ENCODE results near the gene ERBB4.
"Not testable (repeated sequence)": the region's sequence is repeated elsewhere in the genome, so short reads cannot be mapped to it uniquely, and the experiment has no call there.

The ERBB4 gene

GRCh38 chr2:211598238-211598637 is 940.4 kb downstream of the ERBB4 start:
- DNase-seq (ENCODE audit: low spot score): no peak

- not testable (repeated sequence) for DNase-seq (ENCODE audit: low spot score)
These were observed 946.6 kb downstream of the ERBB4 start for GRCh38 chr2:211592006-211592405.

- no peak for DNase-seq (ENCODE audit: low spot score)
These were observed 947.2 kb downstream of the ERBB4 start for GRCh38 chr2:211591426-211591825.

GRCh38 chr2:211568439-211568838 is 970.2 kb downstream of the ERBB4 start:
- no peak for DNase-seq (ENCODE audit: low spot score)

- DNase-seq (ENCODE audit: low spot score): no peak
These were observed 974.2 kb downstream of the ERBB4 start for GRCh38 chr2:211564441-211564840.

- DNase-seq (ENCODE audit: low spot score): no peak
These were observed 993.0 kb downstream of the ERBB4 start for GRCh38 chr2:211545582-211545981.

GRCh38 chr2:211534632-211535031 is 1004.0 kb downstream of the ERBB4 start:
- no peak for DNase-seq (ENCODE audit: low spot score)

GRCh38 chr2:211524248-211524647 is 1014.4 kb downstream of the ERBB4 start:
- not testable (repeated sequence) for DNase-seq (ENCODE audit: low spot score)

GRCh38 chr2:211516537-211516936 is 1022.1 kb downstream of the ERBB4 start:
- no peak for DNase-seq (ENCODE audit: low spot score)

DNA sequence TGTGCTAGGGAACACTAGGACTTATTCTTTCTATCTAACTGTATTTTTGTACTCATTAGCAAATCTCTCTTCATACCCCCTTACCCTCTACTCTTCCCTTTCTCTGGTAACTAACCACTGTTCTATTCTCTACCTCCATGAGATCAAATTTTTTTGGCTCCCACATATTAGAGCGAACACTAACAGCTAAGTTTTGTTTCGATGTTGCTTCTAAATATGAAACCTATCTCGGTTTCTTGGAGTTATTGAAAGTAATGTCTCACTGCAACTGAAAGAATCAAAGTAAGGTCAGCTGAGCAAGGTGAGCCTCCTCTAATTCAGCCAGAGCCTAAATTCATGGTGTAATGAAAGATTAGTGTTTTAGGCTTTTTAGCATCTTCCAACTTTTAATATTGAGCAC is 1024.6 kb downstream of the ERBB4 start:
- DNase-seq (ENCODE audit: low spot score): no peak

DNA sequence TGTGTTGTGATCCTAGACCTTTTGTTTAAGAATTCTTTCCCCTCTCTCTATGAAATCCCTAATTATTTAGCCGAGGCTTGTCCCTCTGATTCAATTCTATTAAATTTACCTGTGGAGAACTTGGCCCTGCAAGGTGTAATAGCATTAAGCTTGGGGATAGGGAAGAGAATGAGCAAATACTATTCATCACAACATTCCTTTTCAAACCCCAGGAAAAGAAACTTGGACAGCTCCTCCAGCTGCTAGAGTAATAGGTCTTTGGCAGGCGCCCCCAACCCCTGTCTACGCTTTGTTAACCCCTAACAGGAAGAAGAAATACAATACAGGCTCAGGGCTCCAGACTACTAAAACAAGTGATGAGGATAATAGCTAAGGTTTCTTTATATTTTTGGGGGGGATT is 1025.2 kb downstream of the ERBB4 start:
- no peak for DNase-seq (ENCODE audit: low spot score)

GRCh38 chr2:211512806-211513205 is 1025.8 kb downstream of the ERBB4 start:
- DNase-seq (ENCODE audit: low spot score): no peak

- no peak for DNase-seq (ENCODE audit: low spot score)
These were observed 1034.7 kb downstream of the ERBB4 start for GRCh38 chr2:211503856-211504255.

DNA sequence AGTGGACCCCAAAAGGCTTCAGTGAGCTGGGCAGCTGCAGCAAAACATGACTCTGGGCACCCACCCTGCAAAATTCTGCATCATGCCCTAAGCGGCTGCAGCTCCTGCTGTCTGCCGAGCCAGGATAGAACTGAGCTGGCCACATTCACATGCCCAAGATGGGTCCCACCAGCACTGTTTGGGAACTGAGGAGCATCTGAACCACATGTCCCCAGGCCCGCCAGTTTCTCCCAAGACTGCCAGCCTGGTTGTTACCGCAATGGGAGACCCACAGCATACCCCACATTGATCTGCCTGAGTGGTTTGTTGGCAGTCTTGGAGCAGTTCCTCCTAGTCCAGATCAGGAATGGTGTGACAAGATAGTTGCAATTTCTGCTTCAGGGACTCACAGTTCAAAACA is 1035.4 kb downstream of the ERBB4 start:
- no peak for DNase-seq (ENCODE audit: low spot score)

GRCh38 chr2:211498551-211499205 is 1039.9 kb downstream of the ERBB4 start:
- no peak for DNase-seq (ENCODE audit: low spot score)

DNA sequence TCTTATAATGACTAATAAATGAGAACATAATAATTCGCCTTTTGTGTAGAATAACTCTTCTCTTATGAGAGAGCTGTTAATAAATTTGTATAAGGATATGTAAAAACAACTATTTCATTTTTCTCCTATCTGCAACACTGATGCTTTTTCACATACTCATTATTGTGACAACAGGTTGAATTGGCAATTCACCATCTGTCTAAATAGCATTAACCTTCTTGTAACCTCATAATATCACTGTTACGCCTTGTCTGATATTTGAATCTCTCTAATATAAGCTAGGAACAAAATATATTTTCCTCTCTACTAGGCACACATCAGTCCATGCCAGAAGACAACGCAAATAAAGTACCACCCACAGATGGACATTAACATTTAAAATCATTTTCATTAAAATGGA is 1043.3 kb downstream of the ERBB4 start:
- DNase-seq (ENCODE audit: low spot score): no peak

GRCh38 chr2:211494536-211494935 is 1044.1 kb downstream of the ERBB4 start:
- DNase-seq (ENCODE audit: low spot score): no peak

DNA sequence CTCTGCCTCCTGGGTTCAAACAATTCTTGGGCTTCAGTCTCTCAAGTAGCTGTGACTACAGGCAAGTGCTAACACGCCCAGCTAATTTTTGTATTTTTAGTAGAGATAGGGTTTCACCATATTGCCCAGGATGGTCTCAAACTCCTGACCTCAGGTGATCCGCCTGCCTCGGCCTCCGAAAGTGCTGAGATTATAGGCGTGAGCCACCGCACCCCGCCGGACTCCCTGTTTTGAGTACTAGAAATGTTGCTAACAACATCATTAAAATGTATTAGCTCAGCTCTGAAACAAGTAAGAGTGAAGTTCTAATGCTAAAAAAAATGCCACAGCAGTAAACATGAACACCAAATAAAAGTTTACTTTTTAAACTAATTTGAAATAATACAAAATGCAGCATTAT is 1044.5 kb downstream of the ERBB4 start:
- no peak for DNase-seq (ENCODE audit: low spot score)

DNA sequence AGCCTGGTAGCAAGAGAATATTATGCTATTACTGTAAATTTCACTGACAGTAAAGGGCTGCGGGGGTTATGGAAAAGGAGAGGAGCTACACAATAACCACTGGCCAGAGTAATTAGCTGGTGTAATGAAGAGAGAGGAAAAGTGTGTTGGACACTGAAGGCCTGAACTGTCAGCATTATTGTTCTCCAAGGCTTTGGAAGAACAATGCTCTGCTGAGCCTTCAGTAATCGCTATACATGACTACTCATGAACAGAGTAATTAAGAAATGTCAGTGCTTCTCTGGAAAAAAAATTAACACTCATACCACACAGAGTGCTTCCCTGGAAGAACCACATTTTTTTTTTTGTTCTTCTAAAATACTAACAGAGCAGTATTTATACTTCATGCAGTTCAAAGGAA is 1050.9 kb downstream of the ERBB4 start:
- DNase-seq (ENCODE audit: low spot score): no peak

DNA sequence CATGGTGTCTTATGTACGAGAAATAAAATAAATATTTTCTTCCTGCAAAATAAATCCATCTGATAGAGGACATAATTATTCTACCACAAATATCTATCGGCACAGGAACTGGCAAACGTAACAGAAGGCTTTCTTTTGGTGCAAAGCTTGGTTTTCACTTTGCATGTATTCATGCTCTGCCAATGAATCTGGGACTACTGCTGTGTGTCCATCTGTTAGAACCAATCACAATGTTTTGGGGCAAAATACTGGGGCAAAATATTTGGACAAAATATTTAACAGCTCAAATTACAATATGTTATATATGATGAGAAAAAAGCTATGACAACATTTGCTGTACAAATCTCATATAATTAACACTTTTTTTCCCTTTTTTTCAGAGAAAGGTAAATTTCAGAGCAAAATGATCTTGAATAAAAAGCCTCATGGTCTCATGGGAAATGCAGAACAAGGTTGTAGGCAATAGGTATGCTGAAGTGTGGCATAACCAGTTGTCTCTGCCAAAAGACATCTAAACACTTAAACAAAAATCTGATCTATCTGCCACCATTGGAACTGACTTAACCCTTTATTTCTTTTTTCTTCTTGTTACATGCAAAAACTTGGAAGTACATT is 1059.0 kb downstream of the ERBB4 start:
- no peak for DNase-seq (ENCODE audit: low spot score)

DNA sequence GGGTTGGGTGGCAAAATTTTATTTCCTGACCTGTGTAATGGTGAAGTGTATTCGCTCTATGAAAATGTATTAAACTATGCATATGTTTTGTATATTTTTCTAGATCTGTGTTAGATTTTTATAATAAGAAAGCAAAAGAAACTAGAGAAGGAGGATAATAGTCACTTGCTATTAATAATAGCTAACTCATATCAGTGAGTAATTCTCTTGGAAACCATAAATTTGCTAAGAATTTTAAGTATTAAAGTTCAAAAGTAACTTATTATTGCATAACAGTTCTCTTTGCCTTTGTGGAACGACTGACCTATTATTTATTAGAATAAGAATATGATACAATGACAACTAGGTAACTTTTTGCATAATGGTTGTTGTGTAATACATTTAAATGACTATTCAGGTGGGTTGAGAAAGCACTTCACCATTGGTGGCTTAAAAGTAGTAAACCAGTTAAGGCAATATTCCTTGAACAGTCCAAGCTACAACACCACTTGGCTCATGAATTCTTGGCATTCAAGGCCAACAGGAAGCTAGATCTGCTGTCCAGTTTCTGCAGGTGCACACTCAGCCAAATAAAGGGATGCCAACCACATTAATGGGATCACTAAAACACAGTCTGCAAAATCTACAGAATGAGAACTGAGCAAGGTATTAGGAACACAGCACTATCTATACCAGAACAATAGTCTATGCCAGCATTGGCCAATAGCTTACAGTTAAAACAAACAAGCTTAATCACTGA is 1060.9 kb downstream of the ERBB4 start:
- no peak for DNase-seq (ENCODE audit: low spot score)

- DNase-seq (ENCODE audit: low spot score): no peak
These were observed 1065.5 kb downstream of the ERBB4 start for GRCh38 chr2:211473116-211473515.

DNA sequence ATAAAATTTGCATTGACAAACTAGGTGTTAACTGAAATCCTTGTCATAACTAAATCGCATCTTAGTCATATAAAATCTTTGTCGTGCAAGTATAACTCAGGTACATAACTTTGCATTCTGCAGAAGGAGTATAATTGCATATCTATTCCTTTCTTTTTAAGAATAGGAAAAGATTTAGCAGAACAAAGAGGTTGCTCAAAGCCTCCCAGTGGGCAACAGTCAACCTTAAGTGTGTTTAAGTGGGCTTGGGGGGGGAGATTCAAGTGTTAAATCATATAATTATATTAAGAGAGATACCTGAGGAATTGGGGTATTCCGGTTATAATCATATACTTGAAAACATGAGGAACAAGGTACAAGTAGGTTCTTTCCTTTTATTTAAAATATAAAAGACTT is 1068.9 kb downstream of the ERBB4 start:
- DNase-seq (ENCODE audit: low spot score): no peak
